GM23338 (cell line): ENCODE results near the gene MINAR1.

Source experiments
- CREB1 ChIP-seq: fragments of 250-450 bp; sonication (Bioruptor Pico); IDR thresholded peaks from 2 replicates; pipeline ENCODE4 v1.5.0; 2020; ENCODE audit warnings: low read depth, mild to moderate bottlenecking, moderate library complexity
- CTCF ChIP-seq, 2 experiments: fragments of 200-600 bp in 1 of 2; sonication (generic) in 1 of 2; conservative IDR thresholded peaks; 2 replicates each; pipeline versions ENCODE4 v1.5.1 to v1.6.1; 2016 to 2017; ENCODE audit warnings: antibody characterized with exemption in 2 of 2, low read depth in 2 of 2, mild to moderate bottlenecking in 2 of 2, moderate library complexity in 1 of 2
- EZH2 ChIP-seq: fragments of 200-600 bp; sonication (generic); IDR thresholded peaks from one replicate; pipeline ENCODE4 v1.8.0; 2017; ENCODE audit warnings: antibody characterized with exemption, mild to moderate bottlenecking, low read depth; ENCODE audit not compliant: unreplicated experiment
- REST ChIP-seq: IDR thresholded peaks from one replicate; pipeline ENCODE4 v1.6.1; 2018; ENCODE audit warnings: antibody characterized with exemption; ENCODE audit not compliant: unreplicated experiment
- STAT1 ChIP-seq: IDR thresholded peaks from one replicate; pipeline ENCODE4 v1.6.1; 2016; ENCODE audit warnings: antibody characterized with exemption; ENCODE audit not compliant: unreplicated experiment

GRCh38 chr15:79474252-79474651, 42.1 kb downstream of the MINAR1 start:
- no peak for TF ChIP-seq EZH2
- no peak for TF ChIP-seq STAT1
- no peak for TF ChIP-seq CTCF (conservative IDR thresholded peaks at IDR 0.05; ENCODE audit: low read depth in 2 of 2)
- TF ChIP-seq REST = no peak
- no peak for TF ChIP-seq CREB1 (CRISPR knock-in tag)
